ENCODE data around the gene HDC.

DNA sequence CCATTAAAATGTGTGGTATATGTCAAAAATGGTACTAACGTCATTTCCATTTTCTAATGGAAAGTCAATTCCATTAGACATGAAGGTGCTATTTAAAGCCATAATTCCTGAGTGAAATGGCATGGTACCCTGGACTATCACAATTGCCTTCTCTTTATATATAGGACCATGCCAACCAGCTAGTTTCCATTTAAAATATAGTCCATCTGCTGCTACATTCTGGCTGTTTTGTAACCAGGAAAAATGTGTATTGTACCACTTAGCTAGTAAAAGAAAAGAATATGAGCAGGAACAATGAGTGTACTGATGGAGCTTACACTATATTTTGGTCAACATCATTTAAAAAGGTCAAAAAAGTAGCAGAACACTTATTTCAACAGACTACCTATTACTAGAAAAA is 30.4 kb upstream of the HDC start:
- TF ChIP-seq, protein P1, sequence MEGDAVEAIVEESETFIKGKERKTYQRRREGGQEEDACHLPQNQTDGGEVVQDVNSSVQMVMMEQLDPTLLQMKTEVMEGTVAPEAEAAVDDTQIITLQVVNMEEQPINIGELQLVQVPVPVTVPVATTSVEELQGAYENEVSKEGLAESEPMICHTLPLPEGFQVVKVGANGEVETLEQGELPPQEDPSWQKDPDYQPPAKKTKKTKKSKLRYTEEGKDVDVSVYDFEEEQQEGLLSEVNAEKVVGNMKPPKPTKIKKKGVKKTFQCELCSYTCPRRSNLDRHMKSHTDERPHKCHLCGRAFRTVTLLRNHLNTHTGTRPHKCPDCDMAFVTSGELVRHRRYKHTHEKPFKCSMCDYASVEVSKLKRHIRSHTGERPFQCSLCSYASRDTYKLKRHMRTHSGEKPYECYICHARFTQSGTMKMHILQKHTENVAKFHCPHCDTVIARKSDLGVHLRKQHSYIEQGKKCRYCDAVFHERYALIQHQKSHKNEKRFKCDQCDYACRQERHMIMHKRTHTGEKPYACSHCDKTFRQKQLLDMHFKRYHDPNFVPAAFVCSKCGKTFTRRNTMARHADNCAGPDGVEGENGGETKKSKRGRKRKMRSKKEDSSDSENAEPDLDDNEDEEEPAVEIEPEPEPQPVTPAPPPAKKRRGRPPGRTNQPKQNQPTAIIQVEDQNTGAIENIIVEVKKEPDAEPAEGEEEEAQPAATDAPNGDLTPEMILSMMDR (IDR thresholded peaks at IDR 0.05), result no peak
- TF ChIP-seq POLR2A (IDR thresholded peaks at IDR 0.05), result no peak

Measured in adrenal gland (tissue), 5 donors.